ENCODE results near the gene IGF2BP2. TPM values are rescaled to one million over a fixed set of nuclear protein-coding genes. Genes with fewer than 3 reads are reported as not detected.
"Not testable (repeated sequence)": the region's sequence is repeated elsewhere in the genome, so short reads cannot be mapped to it uniquely, and the experiment has no call there.

The IGF2BP2 gene
- total RNA-seq, 1 donor from 2014 or later: 118 TPM

GRCh38 chr3:185843635-185844034 is 18.8 kb upstream of the IGF2BP2 start:
- Mint-ChIP-seq H3K36me3 (ENCODE audit: unreplicated experiment) (no peaks in the 10 kb centered on the region), H3K27me3 (ENCODE audit: unreplicated experiment) (no peaks in the 10 kb centered on the region), H3K9me3 (ENCODE audit: unreplicated experiment) (no peaks in the 10 kb centered on the region), H3K4me1 (ENCODE audit: low read depth, unreplicated experiment) (no peaks in the 10 kb centered on the region), H3K27ac (ENCODE audit: unreplicated experiment) (no peak overlapping the region), H3K4me3 (ENCODE audit: unreplicated experiment) (no peak overlapping the region)
- DNase-seq: no peak
- TF ChIP-seq CTCF (IDR thresholded peaks at IDR 0.05; ENCODE audit: partially characterized antibody, unreplicated experiment): no peak

- Mint-ChIP-seq H3K27ac (ENCODE audit: unreplicated experiment) (no peak overlapping the region), H3K36me3 (ENCODE audit: unreplicated experiment) (no peaks in the 10 kb centered on the region), H3K4me3 (ENCODE audit: unreplicated experiment) (no peak overlapping the region), H3K4me1 (ENCODE audit: low read depth, unreplicated experiment) (no peaks in the 10 kb centered on the region), H3K9me3 (ENCODE audit: unreplicated experiment) (no peaks in the 10 kb centered on the region), H3K27me3 (ENCODE audit: unreplicated experiment) (no peaks in the 10 kb centered on the region)
- no peak for TF ChIP-seq CTCF (IDR thresholded peaks at IDR 0.05; ENCODE audit: partially characterized antibody, unreplicated experiment)
- no peak for DNase-seq
Observed at GRCh38 chr3:185843126-185843525, 18.3 kb upstream of the IGF2BP2 start.

GRCh38 chr3:185842241-185842640 is 17.4 kb upstream of the IGF2BP2 start:
- TF ChIP-seq CTCF (IDR thresholded peaks at IDR 0.05; ENCODE audit: partially characterized antibody, unreplicated experiment): no peak
- H3K36me3 Mint-ChIP-seq (ENCODE audit: unreplicated experiment): no peaks in the 10 kb centered on the region
- no peak overlapping the region for H3K4me3 Mint-ChIP-seq (ENCODE audit: unreplicated experiment)
- DNase-seq: no peak
- no peaks in the 10 kb centered on the region for H3K4me1 Mint-ChIP-seq (ENCODE audit: low read depth, unreplicated experiment)
- H3K9me3 Mint-ChIP-seq (ENCODE audit: unreplicated experiment): no peaks in the 10 kb centered on the region
- H3K27ac Mint-ChIP-seq (ENCODE audit: unreplicated experiment): no peak overlapping the region
- no peaks in the 10 kb centered on the region for H3K27me3 Mint-ChIP-seq (ENCODE audit: unreplicated experiment)

GRCh38 chr3:185838417-185838989 is 13.7 kb upstream of the IGF2BP2 start:
- not testable (repeated sequence) for H3K9me3 Mint-ChIP-seq (ENCODE audit: unreplicated experiment); H3K36me3 Mint-ChIP-seq (ENCODE audit: unreplicated experiment); H3K4me1 Mint-ChIP-seq (ENCODE audit: low read depth, unreplicated experiment); H3K4me3 Mint-ChIP-seq (ENCODE audit: unreplicated experiment); DNase-seq; H3K27ac Mint-ChIP-seq (ENCODE audit: unreplicated experiment); H3K27me3 Mint-ChIP-seq (ENCODE audit: unreplicated experiment)

- no peaks in the 10 kb centered on the region for H3K4me1 Mint-ChIP-seq (ENCODE audit: low read depth, unreplicated experiment)
- no peak for TF ChIP-seq CTCF (IDR thresholded peaks at IDR 0.05; ENCODE audit: partially characterized antibody, unreplicated experiment)
- no peak overlapping the region for H3K27ac Mint-ChIP-seq (ENCODE audit: unreplicated experiment)
- DNase-seq: no peak
- H3K36me3 Mint-ChIP-seq (ENCODE audit: unreplicated experiment): no peaks in the 10 kb centered on the region
- H3K9me3 Mint-ChIP-seq (ENCODE audit: unreplicated experiment): no peaks in the 10 kb centered on the region
- no peak overlapping the region for H3K4me3 Mint-ChIP-seq (ENCODE audit: unreplicated experiment)
- H3K27me3 Mint-ChIP-seq (ENCODE audit: unreplicated experiment): no peaks in the 10 kb centered on the region
Observed at GRCh38 chr3:185837414-185837813, 12.6 kb upstream of the IGF2BP2 start.
